Measurements from ENCODE around the gene CEP85.

The CEP85 gene

GRCh38 chr1:26315874-26316850 lies 82.2 kb downstream of the CEP85 start:
- DNase-seq (ENCODE audit: low spot score), result no peak

GRCh38 chr1:26317146-26317545 lies 83.1 kb downstream of the CEP85 start:
- DNase-seq (ENCODE audit: low spot score), result no peak

GRCh38 chr1:26317612-26318337 lies 83.8 kb downstream of the CEP85 start, which contains the start of gene CD52:
TSS of gene CD52 (plus strand) at chr1:26317958. CDS start at chr1:26318018, 60 bp downstream.
- no peak for DNase-seq (ENCODE audit: low spot score)

GRCh38 chr1:26318338-26319064 lies 84.5 kb downstream of the CEP85 start:
- peak; percentile 56 for DNase-seq (ENCODE audit: low spot score)

- no peak for DNase-seq (ENCODE audit: low spot score)
Measured at GRCh38 chr1:26320896-26321295, 86.9 kb downstream of the CEP85 start.

GRCh38 chr1:26321315-26322041 lies 87.5 kb downstream of the CEP85 start:
- peak; percentile 88 for DNase-seq (ENCODE audit: low spot score)

- DNase-seq (ENCODE audit: low spot score), result no peak
Measured at GRCh38 chr1:26322042-26322331, 88.0 kb downstream of the CEP85 start.

GRCh38 chr1:26323382-26323781 lies 89.4 kb downstream of the CEP85 start:
- DNase-seq (ENCODE audit: low spot score), result no peak

- no peak for DNase-seq (ENCODE audit: low spot score)
Measured at GRCh38 chr1:26324550-26324949, 90.5 kb downstream of the CEP85 start.

- no peak for DNase-seq (ENCODE audit: low spot score)
Measured at GRCh38 chr1:26327956-26328362, 94.0 kb downstream of the CEP85 start.
